Upper lobe of right lung (tissue), 1 donor: Measurements from ENCODE around the gene CHST15. TPM values are rescaled to one million over a fixed set of nuclear protein-coding genes. Genes with fewer than 3 reads are reported as not detected.
A peak's percentile ranks its signal among the peaks of the same experiment; 100 is the strongest.

Source experiments
- ATAC-seq: fragments of 200-7000 bp; cut with Tn5 transposase; one replicate; pipeline ENCODE4 v1.9.1; 2020; ENCODE audit warnings: mild to moderate bottlenecking, moderate library complexity
- DNase-seq: peaks from one replicate; pipeline ENCODE4 v3.0.0-alpha.2; 2020
- H3K27ac ChIP-seq: fragments of 200-600 bp; one replicate; pipeline ENCODE4 v1.8.0; 2022
- H3K27me3 ChIP-seq: fragments of 200-600 bp; one replicate; pipeline ENCODE4 v1.8.0; 2022; ENCODE audit warnings: mild to moderate bottlenecking
- H3K36me3 ChIP-seq: fragments of 200-600 bp; one replicate; pipeline ENCODE4 v1.8.0; 2022
- H3K4me1 ChIP-seq: fragments of 200-600 bp; one replicate; pipeline ENCODE4 v1.8.0; 2022
- H3K4me3 ChIP-seq: fragments of 200-600 bp; one replicate; pipeline ENCODE4 v1.8.0; 2022; ENCODE audit warnings: mild to moderate bottlenecking
- H3K9me3 ChIP-seq: fragments of 200-600 bp; one replicate; pipeline ENCODE4 v1.8.0; 2022
- CTCF ChIP-seq: fragments of 200-600 bp; IDR thresholded peaks from one replicate; pipeline ENCODE4 v1.8.0; 2022; ENCODE audit warnings: antibody characterized with exemption
- intact Hi-C: fragments of 100-400 bp; cut with DNase I; formaldehyde crosslinking; loops from one replicate; pipeline ENCODE4 v1.11.0; 2022
- total RNA-seq: library from RNA; stranded (reverse); fragmentation: NEBNext Ultra II Directional; extraction: Animal tissue kit (Norgen Biotek cat#: 25700); gene quantifications from one replicate; pipeline ENCODE4 v1.2.1, GENCODE V29; 2021
- donor health status: DM: no; HTN: yes; CAD: no; lungs with severe emphysema.

The CHST15 gene
- total RNA-seq, 1 donor from 2014 or later = 49.2 TPM

GRCh38 chr10:124006526-124006925 lies 86.9 kb downstream of the CHST15 start:
- peak; percentile 23 for DNase-seq
- H3K4me3 ChIP-seq = no peak overlapping the region
- intact Hi-C loops = no loop called here
- ATAC-seq = no peak
- no peaks in the 10 kb centered on the region for H3K9me3 ChIP-seq
- H3K36me3 ChIP-seq = peaks cover 42% of the 10 kb centered on the region
- no peak overlapping the region for H3K27ac ChIP-seq
- no peaks in the 10 kb centered on the region for H3K4me1 ChIP-seq
- TF ChIP-seq CTCF = no peak
- H3K27me3 ChIP-seq = no peaks in the 10 kb centered on the region

- no peak for TF ChIP-seq CTCF
- intact Hi-C loops = no loop called here
- Histone ChIP-seq H3K9me3 (no peaks in the 10 kb centered on the region), H3K27ac (no peak overlapping the region), H3K36me3 (peaks cover 42% of the 10 kb centered on the region), H3K4me3 (no peak overlapping the region), H3K4me1 (no peaks in the 10 kb centered on the region), H3K27me3 (no peaks in the 10 kb centered on the region)
- DNase-seq (peak; percentile 35), ATAC-seq (no peak)
Measured at GRCh38 chr10:124005991-124006392, 87.4 kb downstream of the CHST15 start.

- intact Hi-C loops = no loop called here
- Histone ChIP-seq H3K4me3 (no peak overlapping the region), H3K36me3 (peaks cover 37% of the 10 kb centered on the region), H3K27ac (no peak overlapping the region), H3K27me3 (no peaks in the 10 kb centered on the region), H3K9me3 (no peaks in the 10 kb centered on the region), H3K4me1 (no peaks in the 10 kb centered on the region)
- TF ChIP-seq CTCF = no peak
- DNase-seq (peak; percentile 46), ATAC-seq (no peak)
Measured at GRCh38 chr10:124005091-124005490, 88.3 kb downstream of the CHST15 start.

- no peak overlapping the region for H3K4me3 ChIP-seq
- TF ChIP-seq CTCF = no peak
- no peaks in the 10 kb centered on the region for H3K9me3 ChIP-seq
- no peak overlapping the region for H3K27ac ChIP-seq
- ATAC-seq (no peak), DNase-seq (no peak)
- peaks cover 32% of the 10 kb centered on the region for H3K36me3 ChIP-seq
- intact Hi-C loops = no loop called here
- no peaks in the 10 kb centered on the region for H3K27me3 ChIP-seq
- H3K4me1 ChIP-seq = no peaks in the 10 kb centered on the region
Measured at GRCh38 chr10:124004663-124005004, 88.8 kb downstream of the CHST15 start.

GRCh38 chr10:124003871-124004662 lies 89.3 kb downstream of the CHST15 start:
- TF ChIP-seq CTCF = no peak
- Histone ChIP-seq H3K27me3 (no peaks in the 10 kb centered on the region), H3K9me3 (no peaks in the 10 kb centered on the region), H3K36me3 (peaks cover 27% of the 10 kb centered on the region), H3K27ac (no peak overlapping the region), H3K4me3 (no peak overlapping the region), H3K4me1 (no peaks in the 10 kb centered on the region)
- ATAC-seq (no peak), DNase-seq (peak; percentile 48)
- intact Hi-C loops = no loop called here
